Thyroid gland (tissue), 4 donors: ENCODE measurements around the gene NUAK2. TPM values are rescaled to one million over a fixed set of nuclear protein-coding genes. Genes with fewer than 3 reads are reported as not detected.
A peak's percentile ranks its signal among the peaks of the same experiment; 100 is the strongest.

Source experiments
- DNase-seq, 2 donors: peaks; one replicate each; pipeline ENCODE4 v3.0.0-alpha.2; 2019
- H3K27ac ChIP-seq, 3 donors: fragments of 200-600 bp; sonication (generic); 1 replicate in 2 of 3; 2 replicates in 1 of 3; pipeline ENCODE4 v1.5.1; 2016 to 2019; ENCODE audit warnings: mild to moderate bottlenecking in 1 of 3, moderate library complexity in 1 of 3
- H3K27me3 ChIP-seq: fragments of 200-600 bp; sonication (generic); one replicate; pipeline ENCODE4 v1.5.1; 2019
- H3K36me3 ChIP-seq, 2 donors: fragments of 200-600 bp; sonication (generic); one replicate each; pipeline ENCODE4 v1.5.1; 2016 to 2019
- H3K4me1 ChIP-seq, 2 donors: fragments of 200-600 bp; sonication (generic); one replicate each; pipeline ENCODE4 v1.5.1; 2017 to 2019
- H3K4me3 ChIP-seq, 3 donors: fragments of 200-600 bp; sonication (generic); replicated peaks in 1 of 3; 1 replicate in 2 of 3; 2 replicates in 1 of 3; pipeline ENCODE4 v1.5.1; 2016; ENCODE audit warnings: mild to moderate bottlenecking in 1 of 3
- H3K9me3 ChIP-seq: fragments of 200-600 bp; sonication (generic); one replicate; pipeline ENCODE4 v1.5.1; 2017
- CTCF ChIP-seq, 6 experiments: fragments of 200-600 bp in 3 of 6; fragments of 450-650 bp in 3 of 6; sonication (generic) in 3 of 6; IDR thresholded peaks; one replicate each; pipeline ENCODE4 v1.5.1; 2016 to 2019; ENCODE audit warnings: antibody characterized with exemption in 6 of 6, mild to moderate bottlenecking in 2 of 6, inconsistent platforms in 1 of 6, moderate library complexity in 1 of 6
- POLR2A ChIP-seq, 2 donors: fragments of 450-650 bp; IDR thresholded peaks; one replicate each; pipeline ENCODE4 v1.6.1; 2017; ENCODE audit warnings: antibody characterized with exemption in 2 of 2, mild to moderate bottlenecking in 2 of 2, moderate library complexity in 1 of 2
- WGBS, 2 donors: methylation state at CpG; one replicate each; pipeline ENCODE4 v1.1.5; 2017; 5-methylcytosine and 5-hydroxymethylcytosine counted together
- intact Hi-C: fragments of 100-400 bp; cut with DNase I; formaldehyde crosslinking; loops from one replicate; pipeline ENCODE4 v1.15.1; 2023
- total RNA-seq, 4 donors: library from RNA; depleted of rRNA; stranded (reverse); fragments of >200 nt; gene quantifications; one replicate each; pipeline ENCODE4 v1.2.3, GENCODE V29; 2016

Gene NUAK2
- total RNA-seq, 4 donors from 2014 or later = 16.8 to 41.0 (median 26.8) TPM

DNA sequence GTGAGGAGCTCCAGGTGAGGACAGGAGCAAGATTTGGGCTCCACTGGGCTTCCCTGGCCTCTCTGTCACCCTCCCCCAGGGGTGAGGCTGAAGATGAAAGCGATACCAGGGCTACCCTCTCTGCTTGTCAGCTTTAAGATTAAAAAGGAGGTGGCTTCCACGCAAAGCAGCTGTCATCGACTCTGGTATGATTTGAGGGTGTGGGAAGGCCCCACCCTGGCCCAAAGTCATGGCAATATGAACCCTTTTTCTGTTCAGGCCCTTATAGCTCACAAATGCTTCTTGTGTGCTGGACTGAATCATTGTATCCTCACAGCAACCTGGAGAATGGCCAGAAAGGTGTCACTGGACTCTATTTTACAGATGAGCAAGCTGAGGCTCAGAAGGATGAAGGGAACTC is 41.6 kb downstream of the NUAK2 start:
- Histone ChIP-seq H3K4me1 (peaks cover 32 to 68% of the 10 kb centered on the region in 2 donors), H3K27ac (peak overlapping the region in 1 of 3 donors; percentile 6), H3K9me3 (no peaks in the 10 kb centered on the region), H3K36me3 (no peaks in the 10 kb centered on the region), H3K4me3 (no peak overlapping the region), H3K27me3 (no peaks in the 10 kb centered on the region)
- no peak for DNase-seq
- intact Hi-C loops = no loop called here
- WGBS, 2 donors = 83 to 88% methylated on average over 3 of the region's 3 CpGs
- TF ChIP-seq POLR2A (IDR thresholded peaks at IDR 0.05) (no peak), CTCF (IDR thresholded peaks at IDR 0.05) (no peak)

DNA sequence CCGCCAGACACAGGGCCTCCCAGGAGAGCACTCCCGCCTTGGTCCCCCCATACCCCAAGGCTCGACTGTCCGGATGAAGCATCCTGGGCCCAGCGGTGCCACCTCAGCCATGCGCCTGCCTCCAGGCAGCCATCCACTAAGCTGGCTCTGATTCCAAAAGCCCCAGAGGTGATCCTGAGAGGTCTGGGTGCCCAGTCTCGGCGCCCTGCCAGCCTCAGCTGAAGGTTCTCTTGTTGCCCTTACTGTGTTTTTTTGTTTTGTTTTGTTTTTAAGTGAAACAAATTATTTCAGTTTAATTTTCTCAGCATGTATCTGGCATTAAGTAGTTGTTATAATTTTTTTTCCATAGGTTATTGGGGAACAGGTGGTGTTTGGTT is 44.9 kb downstream of the NUAK2 start:
- WGBS, 2 donors = 34 to 63% methylated on average over 6 to 7 of the region's 8 CpGs

GRCh38 chr1:205275916-205276688 is 45.4 kb downstream of the NUAK2 start:
- TF ChIP-seq POLR2A (IDR thresholded peaks at IDR 0.05) = no peak
- no peaks in the 10 kb centered on the region for H3K9me3 ChIP-seq
- H3K27me3 ChIP-seq = no peaks in the 10 kb centered on the region
- WGBS, 2 donors = 77 to 82% methylated on average over 5 to 6 of the region's 9 CpGs
- H3K36me3 ChIP-seq = no peaks in the 10 kb centered on the region
- DNase-seq = peak; percentile 55 to 67
- H3K4me1 ChIP-seq = peaks cover 35 to 56% of the 10 kb centered on the region in 2 donors
- peak overlapping the region; percentile 81 to 92 (median 90) for H3K27ac ChIP-seq
- intact Hi-C loops = no loop called here
- H3K4me3 ChIP-seq = no peak overlapping the region

More for the DNA sequence above, 44.9 kb downstream of the NUAK2 start:
- peaks cover 35 to 56% of the 10 kb centered on the region in 2 donors for H3K4me1 ChIP-seq
- no peaks in the 10 kb centered on the region for H3K36me3 ChIP-seq
- no peaks in the 10 kb centered on the region for H3K9me3 ChIP-seq
- TF ChIP-seq POLR2A (IDR thresholded peaks at IDR 0.05) = no peak
- no peak for TF ChIP-seq CTCF (IDR thresholded peaks at IDR 0.05)
- intact Hi-C loops = no loop called here
- no peak overlapping the region for H3K4me3 ChIP-seq
- H3K27me3 ChIP-seq = no peaks in the 10 kb centered on the region
- DNase-seq = peak; percentile 73 to 81
- peak overlapping the region; percentile 81 to 92 (median 90) for H3K27ac ChIP-seq

DNA sequence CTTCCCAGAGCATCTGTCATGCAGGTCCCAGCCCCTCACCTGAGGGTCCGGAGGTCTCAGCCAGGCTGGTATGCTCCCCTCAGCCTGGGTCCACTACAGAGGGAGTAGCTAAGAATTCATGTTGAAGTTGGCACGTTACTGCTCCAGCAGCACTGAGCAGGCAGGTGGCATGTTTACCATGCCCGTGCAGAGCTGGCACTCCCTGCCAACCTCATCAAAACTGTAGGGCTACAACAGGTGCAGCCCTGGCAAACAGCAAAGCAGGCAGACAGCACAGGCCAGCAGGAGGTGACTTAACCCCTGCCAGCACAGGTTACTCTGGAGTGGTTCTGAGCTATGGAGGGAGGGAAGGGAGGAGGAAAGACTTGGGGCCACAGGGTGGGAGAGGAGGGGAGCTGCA is 46.4 kb downstream of the NUAK2 start:
- Histone ChIP-seq H3K27me3 (no peaks in the 10 kb centered on the region), H3K27ac (peak overlapping the region; percentile 81 to 92 (median 90)), H3K4me1 (peaks cover 35 to 56% of the 10 kb centered on the region in 2 donors), H3K36me3 (no peaks in the 10 kb centered on the region), H3K4me3 (no peak overlapping the region), H3K9me3 (no peaks in the 10 kb centered on the region)
- WGBS, 2 donors = 42 to 55% methylated on average over 2 to 3 of the region's 3 CpGs
- intact Hi-C loops = no loop called here
- no peak for TF ChIP-seq POLR2A (IDR thresholded peaks at IDR 0.05)
- TF ChIP-seq CTCF (IDR thresholded peaks at IDR 0.05) = peak in 3 of 6 experiments; percentile 19 to 37 (median 29)
- DNase-seq = peak; percentile 79 to 87

GRCh38 chr1:205274041-205274691 is 47.4 kb downstream of the NUAK2 start:
- Histone ChIP-seq H3K27ac (peak overlapping the region; percentile 81 to 92 (median 90)), H3K27me3 (no peaks in the 10 kb centered on the region), H3K9me3 (no peaks in the 10 kb centered on the region), H3K4me3 (no peak overlapping the region), H3K36me3 (no peaks in the 10 kb centered on the region), H3K4me1 (peaks cover 35 to 49% of the 10 kb centered on the region in 2 donors)
- peak; percentile 83 to 84 for DNase-seq
- intact Hi-C loops = no loop called here
- TF ChIP-seq CTCF (IDR thresholded peaks at IDR 0.05) (no peak), POLR2A (IDR thresholded peaks at IDR 0.05) (no peak)
- 71 to 76% methylated on average over 5 to 8 of the region's 8 CpGs for WGBS, 2 donors
